H9 (cell line): Measurements from ENCODE around the gene IL17F. TPM values are rescaled to one million over a fixed set of nuclear protein-coding genes. Genes with fewer than 3 reads are reported as not detected.

Experiments used
- DNase-seq: peaks from one replicate; pipeline ENCODE4 v3.0.0-alpha.2; 2017
- H2AFZ ChIP-seq: one replicate; pipeline ENCODE4 v1.6.1; 2013; ENCODE audit warnings: mild to moderate bottlenecking, low read length, control low read depth, moderate library complexity
- H2AK5ac ChIP-seq: 2 replicates; pipeline ENCODE4 v1.6.1; 2013; ENCODE audit warnings: low read length, control low read depth, mixed read lengths; ENCODE audit not compliant: insufficient read length
- H2BK120ac ChIP-seq: one replicate; pipeline ENCODE4 v1.6.1; 2013; ENCODE audit warnings: low read depth, mild to moderate bottlenecking, low read length, control low read depth, inconsistent platforms; ENCODE audit not compliant: poor library complexity, severe bottlenecking
- H2BK12ac ChIP-seq: 2 replicates; pipeline ENCODE4 v1.6.1; 2013; ENCODE audit warnings: low read length, control low read depth, mixed read lengths, low read depth; ENCODE audit not compliant: insufficient read length
- H2BK15ac ChIP-seq: 2 replicates; pipeline ENCODE4 v1.6.1; 2013; ENCODE audit warnings: low read depth, low read length, control low read depth
- H2BK20ac ChIP-seq: one replicate; pipeline ENCODE4 v1.6.1; 2013; ENCODE audit warnings: low read depth, mild to moderate bottlenecking, low read length, control low read depth, inconsistent platforms; ENCODE audit not compliant: poor library complexity, severe bottlenecking
- H2BK5ac ChIP-seq: 2 replicates; pipeline ENCODE4 v1.6.1; 2013; ENCODE audit warnings: low read length, control low read depth, mixed read lengths; ENCODE audit not compliant: insufficient read length
- H3K14ac ChIP-seq: 2 replicates; pipeline ENCODE4 v1.6.1; 2013; ENCODE audit warnings: low read length, control low read depth; ENCODE audit not compliant: insufficient read depth
- H3K18ac ChIP-seq: 2 replicates; pipeline ENCODE4 v1.6.1; 2013; ENCODE audit warnings: low read depth, mild to moderate bottlenecking, mixed read lengths, low read length, control low read depth; ENCODE audit not compliant: insufficient read length
- H3K23ac ChIP-seq: 2 replicates; pipeline ENCODE4 v1.6.1; 2013; ENCODE audit warnings: low read length, control low read depth, mixed read lengths, low read depth; ENCODE audit not compliant: insufficient read length
- H3K23me2 ChIP-seq: 2 replicates; pipeline ENCODE4 v1.6.1; 2013; ENCODE audit warnings: low read depth, mild to moderate bottlenecking, mixed read lengths, low read length, control low read depth; ENCODE audit not compliant: insufficient read length, poor library complexity, severe bottlenecking
- H3K27ac ChIP-seq: 2 replicates; pipeline ENCODE4 v1.5.1; 2013; ENCODE audit warnings: low read length, control low read depth, mixed read lengths, low read depth; ENCODE audit not compliant: insufficient read length
- H3K27me3 ChIP-seq: 2 replicates; pipeline ENCODE4 v1.6.1; 2013; ENCODE audit warnings: low read length, control low read depth, inconsistent platforms; ENCODE audit not compliant: insufficient read depth
- H3K4ac ChIP-seq: 2 replicates; pipeline ENCODE4 v1.6.1; 2013; ENCODE audit warnings: low read depth, mild to moderate bottlenecking, control low read depth, inconsistent platforms, low read length, moderate library complexity
- H3K4me1 ChIP-seq: 2 replicates; pipeline ENCODE4 v1.6.1; 2013; ENCODE audit warnings: low read length, control low read depth, inconsistent platforms; ENCODE audit not compliant: insufficient read depth
- H3K4me2 ChIP-seq: 2 replicates; pipeline ENCODE4 v1.6.1; 2013; ENCODE audit warnings: low read length, control low read depth, mixed read lengths; ENCODE audit not compliant: insufficient read length, insufficient read depth
- H3K56ac ChIP-seq: 2 replicates; pipeline ENCODE4 v1.6.1; 2013; ENCODE audit warnings: low read depth, mild to moderate bottlenecking, mixed read lengths, low read length, control low read depth; ENCODE audit not compliant: insufficient read length
- H3K79me1 ChIP-seq: 2 replicates; pipeline ENCODE4 v1.6.1; 2013; ENCODE audit warnings: low read depth, mild to moderate bottlenecking, moderate library complexity, low read length, control low read depth, inconsistent platforms; ENCODE audit not compliant: insufficient read depth, poor library complexity, severe bottlenecking
- H3K79me2 ChIP-seq: 2 replicates; pipeline ENCODE4 v1.6.1; 2013; ENCODE audit warnings: low read length, control low read depth, inconsistent platforms; ENCODE audit not compliant: insufficient read depth
- H3K9ac ChIP-seq: 2 replicates; pipeline ENCODE4 v1.6.1; 2013; ENCODE audit warnings: low read length, control low read depth, mixed read lengths; ENCODE audit not compliant: insufficient read length; ENCODE audit errors: extremely low read depth
- H3K9me3 ChIP-seq: one replicate; pipeline ENCODE4 v1.6.1; 2013; ENCODE audit warnings: low read depth, low read length, inconsistent platforms; ENCODE audit not compliant: control insufficient read depth
- H3T11ph ChIP-seq: one replicate; pipeline ENCODE4 v1.6.1; 2013; ENCODE audit warnings: mild to moderate bottlenecking, low read length, control low read depth, inconsistent platforms
- H4K20me1 ChIP-seq: one replicate; pipeline ENCODE4 v1.6.1; 2013; ENCODE audit not compliant: control insufficient read depth, insufficient read length, insufficient read depth
- H4K5ac ChIP-seq: 2 replicates; pipeline ENCODE4 v1.6.1; 2013; ENCODE audit warnings: low read depth, mild to moderate bottlenecking, mixed read lengths, low read length, control low read depth; ENCODE audit not compliant: insufficient read length
- H4K8ac ChIP-seq: replicated peaks from 2 replicates; pipeline ENCODE4 v1.6.1; 2013; ENCODE audit warnings: low read length, control low read depth, mixed read lengths, low read depth; ENCODE audit not compliant: insufficient read length
- H4K91ac ChIP-seq: 2 replicates; pipeline ENCODE4 v1.6.1; 2013; ENCODE audit warnings: low read depth, mild to moderate bottlenecking, moderate library complexity, mixed read lengths, low read length, control low read depth; ENCODE audit not compliant: insufficient read length
- H3K27ac Mint-ChIP-seq, 3 experiments: 2 replicates in 2 of 3; 3 replicates in 1 of 3; pipeline ENCODE4 v1.8.0; 2020 to 2021; ENCODE audit warnings: mixed read lengths in 3 of 3, mild to moderate bottlenecking in 1 of 3, moderate library complexity in 1 of 3
- H3K27me3 Mint-ChIP-seq: 2 replicates; pipeline ENCODE4 v1.8.0; 2021; ENCODE audit warnings: low read depth, mild to moderate bottlenecking, moderate library complexity, mixed read lengths
- H3K36me3 Mint-ChIP-seq, 3 experiments: 2 replicates in 2 of 3; 3 replicates in 1 of 3; pipeline ENCODE4 v1.8.0; 2020 to 2021; ENCODE audit warnings: low read depth in 3 of 3, mixed read lengths in 3 of 3; ENCODE audit not compliant: insufficient read depth in 1 of 3
- H3K4me1 Mint-ChIP-seq, 2 experiments: 2 replicates each; pipeline ENCODE4 v1.8.0; 2020; ENCODE audit warnings: mixed read lengths in 2 of 2
- H3K4me3 Mint-ChIP-seq, 2 experiments: 2 replicates in 1 of 2; 3 replicates in 1 of 2; pipeline ENCODE4 v1.8.0; 2020 to 2021; ENCODE audit warnings: mild to moderate bottlenecking in 2 of 2, mixed read lengths in 2 of 2, moderate library complexity in 1 of 2
- H3K9me3 Mint-ChIP-seq, 2 experiments: 2 replicates in 1 of 2; 3 replicates in 1 of 2; pipeline ENCODE4 v1.8.0; 2020; ENCODE audit warnings: mild to moderate bottlenecking in 2 of 2, mixed read lengths in 2 of 2, moderate library complexity in 1 of 2
- WGBS: extraction: QIAGEN DNeasy Blood & Tissue Kit; methylation state at CpG from one replicate; pipeline ENCODE4 v1.1.7; 2013; ENCODE audit warnings: missing lambda C conversion rate, low lambda C conversion rate, mixed read lengths; ENCODE audit not compliant: insufficient read length; ENCODE audit errors: extremely low coverage; 5-methylcytosine and 5-hydroxymethylcytosine counted together
- total RNA-seq: library from RNA; stranded (reverse); gene quantifications from 2 replicates; pipeline ENCODE4 v1.2.1, GENCODE V29; 2021
- TF ChIP-seq, protein P1 (sequence below): fragments of 200-600 bp; sonication (generic); conservative IDR thresholded peaks from 3 replicates; pipeline ENCODE4 v1.8.0; 2021; ENCODE audit warnings: antibody characterized with exemption, mild to moderate bottlenecking

The IL17F gene
- total RNA-seq, 1 experiment from 2014 or later, result not detected

DNA sequence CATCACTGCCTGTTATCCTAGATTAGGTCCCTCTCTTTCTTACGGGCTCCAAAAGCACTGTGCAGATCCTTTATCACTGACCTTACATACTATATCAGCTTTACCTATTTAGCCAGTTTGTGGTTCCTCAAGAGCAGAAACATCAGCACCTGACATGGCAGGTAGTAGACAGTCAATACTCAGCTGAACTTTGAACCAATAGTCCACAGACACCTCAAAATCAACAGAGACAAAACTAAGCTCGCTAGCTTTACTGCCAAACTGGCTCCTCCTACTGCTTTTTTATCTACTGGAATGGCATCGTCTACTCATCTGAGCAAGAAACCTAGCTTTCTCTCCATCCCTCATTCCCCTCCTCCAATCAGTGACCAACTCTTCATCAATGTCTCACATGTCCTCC is 52.5 kb downstream of the IL17F start:
- H2BK15ac ChIP-seq, result no peak overlapping the region
- no peaks in the 10 kb centered on the region for H3K27me3 ChIP-seq
- no peak overlapping the region for H4K8ac ChIP-seq
- H3K9me3 ChIP-seq, result no peaks in the 10 kb centered on the region
- H3T11ph ChIP-seq, result no peak overlapping the region
- no peak overlapping the region for H3K4me2 ChIP-seq
- peaks cover 9 to 22% of the 10 kb centered on the region in 2 experiments for H3K4me1 Mint-ChIP-seq
- H3K9me3 Mint-ChIP-seq, result peaks cover 0 to 5% of the 10 kb centered on the region in 2 experiments; a peak in 1 of 5 replicates
- TF ChIP-seq, protein P1, sequence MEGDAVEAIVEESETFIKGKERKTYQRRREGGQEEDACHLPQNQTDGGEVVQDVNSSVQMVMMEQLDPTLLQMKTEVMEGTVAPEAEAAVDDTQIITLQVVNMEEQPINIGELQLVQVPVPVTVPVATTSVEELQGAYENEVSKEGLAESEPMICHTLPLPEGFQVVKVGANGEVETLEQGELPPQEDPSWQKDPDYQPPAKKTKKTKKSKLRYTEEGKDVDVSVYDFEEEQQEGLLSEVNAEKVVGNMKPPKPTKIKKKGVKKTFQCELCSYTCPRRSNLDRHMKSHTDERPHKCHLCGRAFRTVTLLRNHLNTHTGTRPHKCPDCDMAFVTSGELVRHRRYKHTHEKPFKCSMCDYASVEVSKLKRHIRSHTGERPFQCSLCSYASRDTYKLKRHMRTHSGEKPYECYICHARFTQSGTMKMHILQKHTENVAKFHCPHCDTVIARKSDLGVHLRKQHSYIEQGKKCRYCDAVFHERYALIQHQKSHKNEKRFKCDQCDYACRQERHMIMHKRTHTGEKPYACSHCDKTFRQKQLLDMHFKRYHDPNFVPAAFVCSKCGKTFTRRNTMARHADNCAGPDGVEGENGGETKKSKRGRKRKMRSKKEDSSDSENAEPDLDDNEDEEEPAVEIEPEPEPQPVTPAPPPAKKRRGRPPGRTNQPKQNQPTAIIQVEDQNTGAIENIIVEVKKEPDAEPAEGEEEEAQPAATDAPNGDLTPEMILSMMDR, result no peak
- no peak overlapping the region for H4K91ac ChIP-seq
- no peaks in the 10 kb centered on the region for H3K4me1 ChIP-seq
- no peaks in the 10 kb centered on the region for H3K27me3 Mint-ChIP-seq
- no peak overlapping the region for H3K23ac ChIP-seq
- H3K27ac ChIP-seq, result no peak overlapping the region
- H3K27ac Mint-ChIP-seq, result no peak overlapping the region
- no peaks in the 10 kb centered on the region for H4K20me1 ChIP-seq
- no peaks in the 10 kb centered on the region for H3K79me1 ChIP-seq
- H3K14ac ChIP-seq, result no peak overlapping the region
- H3K18ac ChIP-seq, result no peak overlapping the region
- peaks cover 0 to 6% (median 0%) of the 10 kb centered on the region in 3 experiments; a peak in 4 of 7 replicates for H3K36me3 Mint-ChIP-seq
- H3K4me3 Mint-ChIP-seq, result no peak overlapping the region
- H3K23me2 ChIP-seq, result no peaks in the 10 kb centered on the region
- H2BK20ac ChIP-seq, result no peak overlapping the region
- H2AK5ac ChIP-seq, result no peak overlapping the region
- H2BK5ac ChIP-seq, result no peak overlapping the region
- H4K5ac ChIP-seq, result no peak overlapping the region
- H2BK12ac ChIP-seq, result no peak overlapping the region
- no peak overlapping the region for H2AFZ ChIP-seq
- no peak overlapping the region for H3K9ac ChIP-seq
- no CpG with 5 or more reads among the region's 3 CpGs for WGBS
- no peak overlapping the region for H3K4ac ChIP-seq
- no peak overlapping the region for H3K56ac ChIP-seq
- no peak overlapping the region for H2BK120ac ChIP-seq
- no peaks in the 10 kb centered on the region for H3K79me2 ChIP-seq
- DNase-seq, result no peak
